ENCODE measurements around the gene IL4I1.

DNA sequence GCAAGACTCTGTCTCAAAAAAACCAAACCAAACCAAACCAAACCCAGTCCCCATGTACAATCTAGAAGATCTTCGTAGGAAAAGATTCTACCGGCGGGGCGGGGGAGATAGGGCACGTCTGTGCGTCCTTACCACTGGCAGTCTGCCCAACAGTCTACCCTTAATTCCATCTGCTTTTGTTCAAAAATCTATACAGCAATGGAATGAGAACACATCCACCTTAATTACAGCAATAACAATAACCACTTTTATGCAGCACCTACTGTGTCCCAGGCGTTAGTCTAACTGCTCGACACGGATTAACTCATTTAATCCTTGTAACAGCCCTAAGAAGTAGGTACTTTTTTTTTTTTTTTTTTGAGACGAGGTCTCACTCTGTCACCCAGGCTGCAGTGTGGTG, 29.8 kb upstream of the IL4I1 start:
- TF ChIP-seq, protein P1, sequence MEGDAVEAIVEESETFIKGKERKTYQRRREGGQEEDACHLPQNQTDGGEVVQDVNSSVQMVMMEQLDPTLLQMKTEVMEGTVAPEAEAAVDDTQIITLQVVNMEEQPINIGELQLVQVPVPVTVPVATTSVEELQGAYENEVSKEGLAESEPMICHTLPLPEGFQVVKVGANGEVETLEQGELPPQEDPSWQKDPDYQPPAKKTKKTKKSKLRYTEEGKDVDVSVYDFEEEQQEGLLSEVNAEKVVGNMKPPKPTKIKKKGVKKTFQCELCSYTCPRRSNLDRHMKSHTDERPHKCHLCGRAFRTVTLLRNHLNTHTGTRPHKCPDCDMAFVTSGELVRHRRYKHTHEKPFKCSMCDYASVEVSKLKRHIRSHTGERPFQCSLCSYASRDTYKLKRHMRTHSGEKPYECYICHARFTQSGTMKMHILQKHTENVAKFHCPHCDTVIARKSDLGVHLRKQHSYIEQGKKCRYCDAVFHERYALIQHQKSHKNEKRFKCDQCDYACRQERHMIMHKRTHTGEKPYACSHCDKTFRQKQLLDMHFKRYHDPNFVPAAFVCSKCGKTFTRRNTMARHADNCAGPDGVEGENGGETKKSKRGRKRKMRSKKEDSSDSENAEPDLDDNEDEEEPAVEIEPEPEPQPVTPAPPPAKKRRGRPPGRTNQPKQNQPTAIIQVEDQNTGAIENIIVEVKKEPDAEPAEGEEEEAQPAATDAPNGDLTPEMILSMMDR (conservative IDR thresholded peaks at IDR 0.05; ENCODE audit: low read depth, low read length), result no peak
- TF ChIP-seq EZH2 (IDR thresholded peaks at IDR 0.05; ENCODE audit: borderline replicate concordance, low read depth, low read length, poor library complexity, severe bottlenecking), result no peak

Measured in A673 (cell line).